ENCODE data around the gene MGA.

The MGA gene

DNA sequence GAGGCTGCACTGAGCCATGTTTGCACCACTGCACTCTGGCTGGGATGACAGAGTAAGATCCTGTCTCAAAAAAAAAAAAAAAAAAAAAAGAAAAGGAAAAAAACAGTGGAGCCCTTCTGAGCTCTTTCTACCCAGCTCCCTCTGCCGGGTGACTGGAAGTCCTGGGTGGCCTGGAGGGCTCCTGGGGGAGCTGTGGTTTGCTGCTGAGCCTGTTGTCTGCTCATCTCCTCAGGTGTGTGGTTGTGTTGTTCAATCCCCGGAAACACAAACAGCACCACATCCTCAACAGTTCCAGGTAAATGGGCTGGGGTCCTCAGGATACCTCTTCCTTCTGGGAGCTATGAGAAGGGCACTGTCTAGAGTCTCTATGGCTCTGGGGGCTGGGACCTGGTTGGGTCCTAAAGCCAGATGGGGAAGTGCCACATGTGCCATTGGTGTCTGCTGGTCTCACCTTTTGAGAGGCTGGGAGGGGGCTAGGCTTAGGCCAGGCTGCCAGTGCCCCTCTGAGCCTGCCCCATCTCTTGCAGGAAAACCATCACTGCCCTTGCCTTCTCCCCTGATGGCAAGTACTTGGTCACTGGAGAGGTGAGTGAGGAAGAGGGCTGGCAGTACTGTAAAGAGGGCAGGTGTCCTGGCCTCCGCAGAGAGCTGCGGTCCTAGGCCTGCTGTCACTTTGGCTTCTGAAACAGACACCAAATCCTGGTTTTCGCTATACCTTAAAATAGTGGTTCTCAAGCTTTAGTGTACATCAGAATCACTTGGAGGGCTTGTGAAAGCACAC, 150.6 kb downstream of the MGA start:
- DNase-seq = no peak

DNA sequence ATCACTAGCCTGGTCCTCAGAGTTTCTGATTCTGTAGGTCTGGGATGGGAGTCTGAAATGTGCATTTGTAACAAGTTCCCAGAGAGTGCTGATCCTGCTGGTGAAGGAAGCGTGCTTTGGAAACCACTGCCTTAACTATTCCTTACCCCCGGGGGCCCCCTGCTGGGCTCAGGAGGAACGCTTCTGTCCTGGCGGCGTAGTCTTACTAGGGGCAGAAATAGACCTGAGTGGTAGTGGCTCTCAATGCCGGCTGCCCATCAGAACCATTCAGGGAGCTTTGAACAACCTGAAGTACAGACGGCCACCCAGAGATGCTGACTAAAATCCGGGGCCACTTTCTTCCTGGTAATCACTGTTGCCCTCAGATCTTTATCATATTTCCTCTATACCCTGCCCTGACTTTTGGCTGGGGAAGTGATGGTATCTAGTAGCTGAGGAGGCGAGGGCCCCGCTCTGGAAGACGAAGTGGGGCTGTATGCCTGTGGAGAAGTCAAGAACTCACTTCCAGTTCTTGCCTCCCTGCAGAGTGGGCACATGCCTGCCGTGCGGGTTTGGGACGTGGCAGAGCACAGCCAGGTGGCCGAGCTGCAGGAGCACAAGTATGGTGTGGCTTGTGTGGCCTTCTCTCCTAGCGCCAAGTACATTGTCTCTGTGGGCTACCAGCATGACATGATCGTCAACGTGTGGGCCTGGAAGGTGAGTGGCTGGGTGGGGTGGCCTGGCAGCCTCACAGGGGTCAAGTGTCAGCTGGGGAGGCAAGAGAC, 151.4 kb downstream of the MGA start:
- DNase-seq = peak; percentile 55

DNA sequence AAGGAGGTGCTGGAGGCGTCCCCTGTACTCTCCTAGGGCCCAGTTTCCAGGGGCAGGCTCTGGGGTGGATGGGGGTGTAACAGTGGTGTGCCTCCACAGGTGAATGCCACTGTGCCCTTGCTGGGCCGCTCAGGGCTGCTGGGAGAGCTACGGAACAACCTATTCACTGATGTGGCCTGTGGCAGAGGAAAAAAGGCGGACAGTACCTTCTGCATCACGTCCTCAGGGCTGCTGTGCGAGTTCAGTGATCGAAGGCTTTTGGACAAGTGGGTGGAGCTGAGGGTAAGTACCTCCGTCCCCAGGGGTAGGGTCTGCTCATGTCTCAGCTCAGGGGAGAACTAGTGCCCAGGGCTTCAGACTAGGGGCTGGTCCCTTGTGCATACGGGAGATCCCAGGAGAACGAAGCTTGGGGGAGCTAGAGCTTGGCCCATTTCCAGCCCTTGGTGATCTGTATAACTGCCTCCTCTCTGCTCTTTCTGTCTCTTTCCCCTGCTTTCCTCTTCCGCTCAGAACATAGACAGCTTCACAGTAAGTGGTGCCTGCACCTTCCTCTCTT, 152.7 kb downstream of the MGA start:
- no peak for DNase-seq

DNA sequence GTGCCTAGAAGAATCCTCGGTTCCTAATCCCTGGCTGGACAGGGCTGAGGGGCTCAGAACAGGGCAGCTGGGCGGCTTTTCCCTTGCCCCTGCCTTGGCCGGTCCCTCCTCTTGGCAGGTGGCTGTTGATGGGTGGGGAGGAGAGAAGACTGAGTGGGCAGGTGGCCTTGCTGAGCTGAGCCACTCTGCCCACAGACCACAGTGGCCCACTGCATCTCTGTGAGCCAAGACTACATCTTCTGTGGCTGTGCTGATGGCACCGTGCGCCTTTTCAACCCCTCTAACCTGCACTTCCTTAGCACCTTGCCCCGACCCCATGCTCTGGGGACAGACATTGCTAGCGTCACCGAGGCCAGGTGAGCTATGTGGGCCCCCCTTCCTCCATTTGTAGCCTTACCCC, 153.2 kb downstream of the MGA start:
- no peak for DNase-seq

DNA sequence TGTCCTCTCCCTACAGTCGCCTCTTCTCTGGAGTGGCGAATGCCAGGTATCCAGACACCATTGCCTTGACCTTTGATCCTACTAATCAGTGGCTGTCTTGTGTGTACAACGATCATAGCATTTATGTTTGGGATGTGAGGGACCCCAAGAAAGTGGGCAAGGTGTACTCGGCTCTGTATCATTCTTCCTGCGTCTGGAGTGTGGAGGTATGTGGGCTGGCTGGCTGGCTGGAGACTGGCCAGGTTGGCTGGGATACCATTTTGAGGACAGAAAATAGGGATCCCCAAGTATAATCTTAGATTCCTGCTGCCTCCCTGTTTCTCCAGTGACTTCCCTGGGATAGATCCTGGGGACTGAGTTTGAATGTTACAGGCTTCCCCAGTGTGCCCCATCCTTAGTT, 154.3 kb downstream of the MGA start:
- DNase-seq = no peak

DNA sequence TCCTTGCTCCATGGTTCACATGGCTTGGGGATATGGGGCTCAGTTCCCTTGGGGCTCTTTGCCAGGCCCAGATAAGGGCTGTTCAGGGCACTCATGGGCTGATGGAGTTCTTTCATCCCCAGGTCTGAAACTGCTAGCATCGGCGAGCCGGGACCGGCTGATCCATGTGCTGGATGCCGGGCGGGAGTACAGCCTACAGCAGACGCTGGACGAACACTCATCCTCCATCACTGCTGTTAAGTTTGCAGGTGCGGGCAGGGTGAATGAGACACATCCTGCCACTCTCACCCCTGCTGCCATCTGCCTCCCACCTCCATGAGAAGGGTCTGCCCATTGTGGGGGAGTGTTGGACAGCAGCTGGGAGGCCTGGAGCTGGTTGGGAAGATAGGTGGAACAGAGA, 156.6 kb downstream of the MGA start:
- no peak for DNase-seq

DNA sequence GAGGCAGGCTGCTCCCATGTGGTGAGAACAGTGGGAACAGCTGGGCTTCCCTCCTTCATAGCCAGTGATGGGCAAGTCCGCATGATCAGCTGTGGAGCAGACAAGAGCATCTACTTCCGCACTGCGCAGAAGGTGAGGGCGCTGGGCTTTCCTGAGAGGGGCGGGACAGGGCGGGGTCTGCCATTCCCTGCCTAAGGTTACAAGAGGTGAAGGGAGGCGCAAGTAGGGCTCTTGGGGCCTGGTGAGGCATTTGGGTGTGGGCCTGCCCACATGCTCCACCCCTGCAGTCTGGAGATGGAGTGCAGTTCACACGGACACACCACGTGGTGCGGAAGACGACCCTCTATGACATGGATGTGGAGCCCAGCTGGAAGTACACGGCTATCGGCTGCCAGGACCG, 157.1 kb downstream of the MGA start:
- DNase-seq = no peak

DNA sequence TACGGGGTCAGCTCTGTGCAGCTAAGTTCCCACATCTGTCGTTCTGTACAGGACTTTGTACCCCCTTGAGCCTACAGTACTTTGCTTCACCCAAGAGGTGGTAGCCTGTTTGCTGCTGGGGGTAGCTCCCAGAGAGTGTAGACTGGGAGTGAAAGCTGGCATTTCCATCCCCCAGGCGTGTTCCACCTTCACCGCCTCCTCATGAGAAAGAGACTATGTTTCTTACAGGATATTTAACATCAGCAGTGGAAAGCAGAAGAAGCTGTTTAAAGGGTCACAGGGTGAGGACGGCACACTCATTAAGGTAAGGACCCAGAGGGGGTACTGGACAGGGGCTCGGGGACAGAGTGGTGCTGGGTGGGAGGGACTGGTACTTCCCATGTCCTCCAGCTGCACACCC, 157.6 kb downstream of the MGA start:
- no peak for DNase-seq

DNA sequence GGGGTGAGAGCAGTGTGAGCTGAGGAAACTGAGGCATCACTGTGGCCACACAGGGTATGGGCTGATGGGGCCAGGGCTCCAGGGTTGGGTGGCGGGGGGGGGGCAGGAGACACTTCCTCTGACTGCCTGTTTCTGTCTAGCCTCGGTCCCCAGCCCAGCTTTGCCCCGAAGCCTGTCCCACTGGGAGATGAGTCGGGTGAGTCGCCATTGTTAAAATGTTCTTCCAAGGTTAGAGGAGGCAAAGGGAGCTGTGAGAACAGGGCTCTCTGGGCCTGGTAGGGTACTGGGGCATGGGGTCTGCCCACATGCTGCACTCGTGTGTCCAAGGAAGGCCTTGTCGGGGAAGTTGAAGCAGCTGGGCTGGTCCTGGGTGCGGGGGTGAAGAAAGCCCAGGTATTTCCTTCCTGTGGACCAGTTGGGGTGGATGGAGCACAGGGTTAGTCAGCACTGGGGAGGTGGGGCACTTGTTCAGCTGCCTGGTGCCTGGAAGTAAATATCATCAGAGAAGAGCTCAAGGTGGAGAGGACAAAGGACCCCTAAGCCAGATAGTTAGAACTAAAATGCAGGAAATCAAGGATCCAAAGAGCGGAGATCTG, 159.3 kb downstream of the MGA start:
- no peak for DNase-seq

DNA sequence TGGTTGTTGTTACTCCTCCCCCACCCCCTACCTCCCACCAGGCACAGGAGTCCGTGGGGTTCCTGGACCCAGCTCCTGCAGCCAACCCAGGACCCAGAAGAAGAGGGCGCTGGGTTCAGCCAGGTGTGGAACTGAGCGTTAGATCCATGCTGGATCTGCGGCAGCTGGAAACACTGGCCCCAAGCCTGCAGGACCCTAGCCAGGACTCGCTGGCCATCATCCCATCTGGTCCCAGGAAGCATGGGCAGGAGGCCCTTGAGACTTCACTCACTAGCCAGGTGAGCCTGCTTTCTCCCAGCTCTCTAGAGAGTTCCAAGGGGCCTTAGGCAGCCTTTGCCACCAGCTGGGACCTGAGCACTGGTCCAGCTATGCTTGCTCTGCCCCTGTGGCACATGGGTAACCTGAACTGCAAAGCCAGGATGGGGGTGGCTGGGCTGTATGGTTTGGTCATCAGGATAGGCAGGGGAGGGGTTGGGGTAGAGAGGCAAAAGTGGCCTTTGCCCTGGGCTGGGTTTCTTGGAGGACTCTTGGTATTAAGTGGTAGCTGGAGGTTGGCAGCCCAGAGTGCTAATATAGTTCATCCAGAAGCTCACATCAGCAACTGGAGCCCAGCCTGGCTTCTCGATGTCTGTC, 160.7 kb downstream of the MGA start:
- DNase-seq = no peak

DNA sequence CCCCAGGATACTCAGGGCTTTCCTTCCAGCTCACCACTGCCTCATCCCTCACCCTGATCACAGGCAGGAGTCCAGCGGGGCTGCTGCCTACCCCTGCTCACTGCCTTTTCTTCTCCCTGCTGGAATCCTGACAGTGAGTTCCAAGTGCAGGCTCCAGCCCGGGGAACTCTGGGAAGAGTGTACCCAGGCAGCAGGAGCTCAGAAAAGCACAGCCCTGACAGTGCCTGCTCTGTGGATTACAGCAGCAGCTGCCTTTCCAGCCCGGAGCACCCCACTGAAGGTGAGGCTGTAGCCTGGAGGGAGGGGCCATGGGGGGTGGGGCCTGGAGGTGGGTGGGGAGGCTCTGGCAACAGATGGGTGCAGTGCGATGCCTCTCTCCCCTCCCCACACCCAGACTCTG, 161.6 kb downstream of the MGA start:
- DNase-seq = no peak

DNA sequence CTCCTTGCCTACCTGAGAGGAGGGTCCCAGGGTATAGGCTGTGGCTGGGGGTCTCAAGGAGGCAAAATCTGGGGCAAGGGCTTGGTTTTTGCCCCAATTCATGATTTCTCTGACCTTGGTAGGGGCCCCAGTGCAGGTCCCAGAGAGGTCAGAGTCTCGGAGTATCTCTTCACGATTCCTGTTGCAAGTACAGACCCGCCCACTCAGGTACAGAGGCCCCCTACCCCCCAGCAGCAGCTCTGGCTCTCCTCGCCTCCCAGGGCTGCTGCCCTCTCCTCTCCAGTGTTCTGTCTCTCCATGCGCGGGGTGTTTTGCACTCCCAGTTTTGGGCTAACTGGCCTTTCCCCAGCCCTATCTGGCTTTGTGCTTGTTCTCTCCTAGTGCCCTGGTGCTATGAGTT, 162.3 kb downstream of the MGA start:
- DNase-seq = no peak

Measured in NCI-H1092 (cell line).